Bronchial epithelial cell (primary cell): ENCODE measurements around the gene SHROOM3. TPM values are rescaled to one million over a fixed set of nuclear protein-coding genes. Genes with fewer than 3 reads are reported as not detected.

ENCODE experiments used
- DNase-seq: peaks from one replicate; pipeline ENCODE4 v3.0.0-alpha.2; 2010; ENCODE audit warnings: low read depth
- FAIRE-seq: peaks from 2 replicates; lab custom pipeline; 2011; peaks lifted over from hg19 to GRCh38; lab: Jason Lieb, UNC
- H3K27me3 ChIP-seq: 2 replicates; pipeline ENCODE4 v1.5.1; 2011; ENCODE audit warnings: low read length; ENCODE audit not compliant: control insufficient read depth, insufficient read depth
- H3K36me3 ChIP-seq: 2 replicates; pipeline ENCODE4 v1.5.1; 2011; ENCODE audit warnings: low read length; ENCODE audit not compliant: control insufficient read depth, insufficient read depth
- H3K4me3 ChIP-seq: 2 replicates; pipeline ENCODE4 v1.5.1; 2011; ENCODE audit warnings: mild to moderate bottlenecking, low read depth, low read length, control low read depth
- CTCF ChIP-seq: IDR thresholded peaks from 2 replicates; pipeline ENCODE4 v1.5.1; 2011; ENCODE audit warnings: mild to moderate bottlenecking, moderate library complexity, low read length, control low read depth, inconsistent platforms; ENCODE audit not compliant: insufficient read depth, severe bottlenecking
- total RNA-seq: library from RNA; depleted of rRNA; stranded (reverse); fragments of >200 nt; gene quantifications from 2 replicates; pipeline ENCODE4 v1.2.1, GENCODE V29; 2014

SHROOM3 gene
- total RNA-seq, 1 donor from 2014 or later, result 6.3 TPM

DNA sequence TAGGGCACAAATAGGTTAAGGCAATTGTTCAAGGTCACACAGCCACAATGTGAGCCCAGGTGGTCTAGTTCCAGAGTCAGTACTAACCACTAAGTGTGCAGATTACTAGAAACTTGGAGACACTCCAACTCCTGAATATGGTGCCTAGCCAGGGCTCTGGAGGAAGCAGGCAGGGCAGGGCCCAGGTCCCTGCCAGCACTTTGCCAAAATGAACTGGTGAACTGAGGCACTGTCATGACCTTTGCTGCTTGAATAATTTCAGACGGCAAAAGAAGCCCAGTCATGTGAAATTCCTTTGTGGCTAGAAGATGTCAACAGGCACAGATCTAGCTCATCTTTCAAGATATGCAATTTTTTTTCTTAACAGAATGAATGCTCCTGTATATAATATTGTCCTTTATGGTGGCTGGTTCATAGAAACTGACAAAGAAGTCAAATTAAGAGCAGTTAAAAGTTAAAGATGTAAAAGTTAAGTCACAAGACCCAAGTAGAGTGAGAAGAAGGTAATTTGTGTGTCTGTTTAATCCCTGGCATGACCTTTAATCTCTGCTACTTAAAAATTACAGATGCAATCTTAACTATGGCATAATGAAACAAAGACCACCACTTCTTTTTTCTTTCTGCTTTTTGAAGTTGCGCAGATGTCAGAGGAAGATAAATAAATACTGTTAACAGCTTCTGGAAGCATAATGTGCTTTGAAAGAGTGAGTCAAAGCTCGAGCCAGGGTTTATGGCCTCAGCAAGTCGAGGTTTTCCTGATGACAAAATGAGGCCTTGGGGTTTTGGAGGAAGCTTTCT lies 54.1 kb downstream of the SHROOM3 start:
- no peak for FAIRE-seq
- no peaks in the 10 kb centered on the region for H3K27me3 ChIP-seq
- no peak overlapping the region for H3K4me3 ChIP-seq
- H3K36me3 ChIP-seq, result no peaks in the 10 kb centered on the region
- no peak for DNase-seq
- TF ChIP-seq CTCF, result no peak

DNA sequence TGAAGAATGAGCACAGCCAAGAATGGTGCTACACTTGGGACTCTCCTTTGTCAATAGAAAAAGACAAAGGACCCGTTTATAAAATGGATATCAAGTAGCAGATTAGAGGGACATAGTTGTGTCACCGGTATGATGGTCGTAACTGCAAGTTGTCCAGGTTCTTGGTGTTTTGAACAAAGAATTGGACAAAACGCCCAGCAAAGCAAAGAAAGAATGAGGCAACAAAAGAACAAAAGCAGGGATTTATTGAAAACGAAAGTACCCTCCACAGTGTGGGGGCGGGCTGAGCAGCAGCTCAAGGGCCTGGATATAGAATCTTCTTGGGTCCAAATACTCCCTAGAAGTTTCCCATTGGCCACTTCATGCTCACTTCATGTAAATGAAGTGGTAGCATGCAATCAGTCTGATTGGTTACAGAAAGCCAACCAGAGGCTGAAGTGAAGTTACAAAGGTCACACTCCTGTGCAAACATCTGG lies 54.7 kb downstream of the SHROOM3 start:
- no peak for DNase-seq
- H3K4me3 ChIP-seq, result no peak overlapping the region
- FAIRE-seq, result no peak
- H3K36me3 ChIP-seq, result no peaks in the 10 kb centered on the region
- no peaks in the 10 kb centered on the region for H3K27me3 ChIP-seq
- no peak for TF ChIP-seq CTCF

GRCh38 chr4:76492055-76492454 lies 57.0 kb downstream of the SHROOM3 start:
- Histone ChIP-seq H3K4me3 (no peak overlapping the region), H3K27me3 (no peaks in the 10 kb centered on the region), H3K36me3 (no peaks in the 10 kb centered on the region)
- no peak for TF ChIP-seq CTCF
- DNase-seq, result no peak
- no peak for FAIRE-seq

DNA sequence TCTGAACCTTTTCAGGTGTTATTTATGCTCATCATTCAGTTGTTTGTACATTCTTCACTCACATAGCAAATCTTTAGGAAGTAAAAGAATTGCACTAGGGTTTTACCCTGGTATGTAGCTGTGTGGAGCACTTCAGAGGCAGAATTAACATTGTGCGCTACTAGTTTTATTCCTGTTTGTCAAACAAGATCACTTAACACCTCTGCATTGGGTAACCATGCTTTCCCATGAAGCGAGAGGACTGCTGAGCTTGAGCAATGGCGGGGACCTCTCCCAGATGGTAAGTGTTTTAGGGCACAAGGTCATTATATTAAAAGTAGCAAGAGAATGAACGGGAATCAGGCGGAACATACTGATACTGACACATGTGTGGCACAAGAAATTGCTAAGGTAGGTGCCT lies 59.2 kb downstream of the SHROOM3 start:
- H3K36me3 ChIP-seq, result no peaks in the 10 kb centered on the region
- no peak for TF ChIP-seq CTCF
- no peak for FAIRE-seq
- no peak overlapping the region for H3K4me3 ChIP-seq
- no peaks in the 10 kb centered on the region for H3K27me3 ChIP-seq
- no peak for DNase-seq

- H3K27me3 ChIP-seq, result no peaks in the 10 kb centered on the region
- no peaks in the 10 kb centered on the region for H3K36me3 ChIP-seq
- DNase-seq, result no peak
- FAIRE-seq, result no peak
- no peak overlapping the region for H3K4me3 ChIP-seq
- TF ChIP-seq CTCF, result no peak
Measured at GRCh38 chr4:76494871-76495590, 60.0 kb downstream of the SHROOM3 start.
